A172 (cell line): Measurements from ENCODE around the gene BACE2. TPM values are rescaled to one million over a fixed set of nuclear protein-coding genes. Genes with fewer than 3 reads are reported as not detected.
A peak's percentile ranks its signal among the peaks of the same experiment; 100 is the strongest.
"Not testable (repeated sequence)": the region's sequence is repeated elsewhere in the genome, so short reads cannot be mapped to it uniquely, and the experiment has no call there.

Experiments
- DNase-seq: peaks from one replicate; pipeline ENCODE4 v3.0.0-alpha.2; 2015; ENCODE audit warnings: low spot score
- total RNA-seq: library from RNA; depleted of rRNA; stranded (reverse); fragments of >200 nt; shearing (Covaris generic); gene quantifications from 2 replicates; pipeline ENCODE4 v1.2.3, GENCODE V29; 2014

BACE2 gene
- total RNA-seq, 1 experiment from 2014 or later, result 46.6 TPM

- no peak for DNase-seq
Measured at GRCh38 chr21:41185802-41186201, 17.8 kb downstream of the BACE2 start.

- DNase-seq, result no peak
Measured at GRCh38 chr21:41186755-41187536, 19.0 kb downstream of the BACE2 start.

- DNase-seq, result no peak
Measured at GRCh38 chr21:41187537-41188025, 19.6 kb downstream of the BACE2 start.

- DNase-seq, result no peak
Measured at GRCh38 chr21:41188486-41189149, 20.7 kb downstream of the BACE2 start.

GRCh38 chr21:41189150-41189745 lies 21.3 kb downstream of the BACE2 start:
- no peak for DNase-seq

GRCh38 chr21:41192552-41192951 lies 24.6 kb downstream of the BACE2 start:
- DNase-seq, result not testable (repeated sequence)

GRCh38 chr21:41195311-41195710 lies 27.4 kb downstream of the BACE2 start:
- no peak for DNase-seq

GRCh38 chr21:41196993-41197392 lies 29.0 kb downstream of the BACE2 start:
- peak; percentile 47 for DNase-seq

- DNase-seq, result no peak
Measured at GRCh38 chr21:41197582-41197981, 29.6 kb downstream of the BACE2 start.

GRCh38 chr21:41198647-41199046 lies 30.7 kb downstream of the BACE2 start:
- not testable (repeated sequence) for DNase-seq

- no peak for DNase-seq
Measured at GRCh38 chr21:41199123-41199522, 31.2 kb downstream of the BACE2 start.

- no peak for DNase-seq
Measured at GRCh38 chr21:41199588-41199987, 31.6 kb downstream of the BACE2 start.

GRCh38 chr21:41201385-41201784 lies 33.4 kb downstream of the BACE2 start:
- DNase-seq, result no peak

- no peak for DNase-seq
Measured at GRCh38 chr21:41204736-41205135, 36.8 kb downstream of the BACE2 start.

GRCh38 chr21:41207401-41208375 lies 39.7 kb downstream of the BACE2 start:
- DNase-seq, result peak; percentile 34

GRCh38 chr21:41208376-41208763 lies 40.4 kb downstream of the BACE2 start:
- no peak for DNase-seq

GRCh38 chr21:41209016-41209619 lies 41.2 kb downstream of the BACE2 start:
- DNase-seq, result no peak

- DNase-seq, result no peak
Measured at GRCh38 chr21:41210426-41211059, 42.6 kb downstream of the BACE2 start.

- no peak for DNase-seq
Measured at GRCh38 chr21:41211060-41211805, 43.3 kb downstream of the BACE2 start.

GRCh38 chr21:41213021-41213420 lies 45.1 kb downstream of the BACE2 start:
- DNase-seq, result no peak
